ENCODE results near the gene TOLLIP. TPM values are rescaled to one million over a fixed set of nuclear protein-coding genes. Genes with fewer than 3 reads are reported as not detected.
A peak's percentile ranks its signal among the peaks of the same experiment; 100 is the strongest.

Gene TOLLIP
- total RNA-seq, 6 experiments from 2014 or later, result 68.3 to 103 (median 88.0) TPM

DNA sequence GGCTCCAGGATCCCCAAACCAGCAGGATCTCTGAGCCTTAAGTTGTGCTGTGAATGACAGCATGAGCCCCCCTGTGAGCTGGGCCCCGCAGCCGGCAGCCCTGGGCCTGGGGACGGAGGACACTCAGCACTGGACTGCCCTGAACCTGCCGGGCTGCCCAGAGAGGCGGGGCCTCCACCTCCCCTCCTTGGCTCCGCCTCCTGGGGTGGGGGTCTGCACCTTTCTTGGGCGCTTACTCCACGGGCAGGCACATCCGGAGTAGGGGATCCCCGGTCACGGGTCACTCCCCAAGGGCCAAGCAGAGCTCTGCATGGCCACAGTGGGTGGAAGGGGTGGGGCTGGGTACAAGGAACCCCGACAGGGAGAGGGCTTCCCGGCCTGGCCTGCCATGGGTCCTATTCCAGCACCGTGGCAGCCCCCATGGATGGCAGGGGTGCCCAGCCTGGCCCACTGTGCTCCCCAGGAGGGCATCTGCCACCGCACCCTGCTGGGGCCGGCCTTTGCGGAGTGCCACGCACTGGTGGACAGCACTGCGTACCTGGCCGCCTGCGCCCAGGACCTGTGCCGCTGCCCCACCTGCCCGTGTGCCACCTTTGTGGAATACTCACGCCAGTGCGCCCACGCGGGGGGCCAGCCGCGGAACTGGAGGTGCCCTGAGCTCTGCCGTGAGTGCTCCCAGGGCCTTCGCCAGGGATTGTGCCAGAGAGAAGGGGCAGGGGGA lies 81.2 kb downstream of the TOLLIP start:
- H3K27me3 ChIP-seq, result no peaks in the 10 kb centered on the region
- no peaks in the 10 kb centered on the region for H3K4me1 ChIP-seq
- 70% methylated on average over 2 of the region's 31 CpGs for WGBS (ENCODE audit: insufficient coverage, low coverage, low lambda C conversion rate, missing lambda C conversion rate)
- H3K9me3 ChIP-seq, result no peaks in the 10 kb centered on the region
- no peaks in the 10 kb centered on the region for H3K36me3 ChIP-seq
- DNase-seq (peak; percentile 14 to 50 (median 43)), ATAC-seq (no peak)
- no peak overlapping the region for H3K27ac ChIP-seq
- TF ChIP-seq, protein P1, sequence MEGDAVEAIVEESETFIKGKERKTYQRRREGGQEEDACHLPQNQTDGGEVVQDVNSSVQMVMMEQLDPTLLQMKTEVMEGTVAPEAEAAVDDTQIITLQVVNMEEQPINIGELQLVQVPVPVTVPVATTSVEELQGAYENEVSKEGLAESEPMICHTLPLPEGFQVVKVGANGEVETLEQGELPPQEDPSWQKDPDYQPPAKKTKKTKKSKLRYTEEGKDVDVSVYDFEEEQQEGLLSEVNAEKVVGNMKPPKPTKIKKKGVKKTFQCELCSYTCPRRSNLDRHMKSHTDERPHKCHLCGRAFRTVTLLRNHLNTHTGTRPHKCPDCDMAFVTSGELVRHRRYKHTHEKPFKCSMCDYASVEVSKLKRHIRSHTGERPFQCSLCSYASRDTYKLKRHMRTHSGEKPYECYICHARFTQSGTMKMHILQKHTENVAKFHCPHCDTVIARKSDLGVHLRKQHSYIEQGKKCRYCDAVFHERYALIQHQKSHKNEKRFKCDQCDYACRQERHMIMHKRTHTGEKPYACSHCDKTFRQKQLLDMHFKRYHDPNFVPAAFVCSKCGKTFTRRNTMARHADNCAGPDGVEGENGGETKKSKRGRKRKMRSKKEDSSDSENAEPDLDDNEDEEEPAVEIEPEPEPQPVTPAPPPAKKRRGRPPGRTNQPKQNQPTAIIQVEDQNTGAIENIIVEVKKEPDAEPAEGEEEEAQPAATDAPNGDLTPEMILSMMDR (IDR thresholded peaks at IDR 0.05), result no peak
- no peak for TF ChIP-seq POLR2A (IDR thresholded peaks at IDR 0.05)
- intact Hi-C loops (cut with DNase I), result no loop called here
- no peak overlapping the region for H3K4me3 ChIP-seq

DNA sequence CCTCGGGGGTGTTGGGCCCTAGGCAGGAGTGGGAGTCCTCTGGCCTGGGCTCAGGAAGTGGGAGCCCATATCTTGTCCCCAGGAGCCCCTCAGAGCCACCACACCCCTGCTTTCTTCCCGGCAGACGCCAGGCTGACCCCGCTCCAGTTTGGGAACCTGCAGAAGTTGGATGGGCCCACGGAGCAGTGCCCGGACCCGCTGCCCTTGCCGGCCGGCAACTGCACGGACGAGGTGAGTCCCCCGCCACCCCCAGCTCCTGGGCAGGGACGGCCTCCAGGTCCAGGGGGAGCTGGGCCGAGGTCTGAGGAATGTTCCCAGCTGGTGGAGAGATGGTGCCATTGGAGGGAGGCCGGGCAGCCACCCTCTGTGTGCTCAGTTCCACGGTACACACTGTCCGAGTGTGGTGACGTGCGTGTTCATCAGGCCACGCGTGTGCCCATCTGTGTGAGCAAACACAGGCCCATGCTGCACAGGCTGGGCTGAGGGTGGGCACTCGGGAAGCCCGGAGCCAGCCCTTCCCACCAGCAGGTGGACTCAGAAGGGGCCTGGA lies 81.8 kb downstream of the TOLLIP start:
- Histone ChIP-seq H3K27ac (no peak overlapping the region), H3K27me3 (no peaks in the 10 kb centered on the region), H3K9me3 (no peaks in the 10 kb centered on the region), H3K4me3 (no peak overlapping the region), H3K4me1 (no peaks in the 10 kb centered on the region), H3K36me3 (no peaks in the 10 kb centered on the region)
- no peak for TF ChIP-seq POLR2A (IDR thresholded peaks at IDR 0.05)
- TF ChIP-seq, protein P1 (IDR thresholded peaks at IDR 0.05), result no peak
- 39% methylated on average over 3 of the region's 23 CpGs for WGBS (ENCODE audit: insufficient coverage, low coverage, low lambda C conversion rate, missing lambda C conversion rate)
- intact Hi-C loops (cut with DNase I), result no loop called here
- DNase-seq, result peak in 2 of 3 donors; percentile 11 to 31
- no peak for ATAC-seq

DNA sequence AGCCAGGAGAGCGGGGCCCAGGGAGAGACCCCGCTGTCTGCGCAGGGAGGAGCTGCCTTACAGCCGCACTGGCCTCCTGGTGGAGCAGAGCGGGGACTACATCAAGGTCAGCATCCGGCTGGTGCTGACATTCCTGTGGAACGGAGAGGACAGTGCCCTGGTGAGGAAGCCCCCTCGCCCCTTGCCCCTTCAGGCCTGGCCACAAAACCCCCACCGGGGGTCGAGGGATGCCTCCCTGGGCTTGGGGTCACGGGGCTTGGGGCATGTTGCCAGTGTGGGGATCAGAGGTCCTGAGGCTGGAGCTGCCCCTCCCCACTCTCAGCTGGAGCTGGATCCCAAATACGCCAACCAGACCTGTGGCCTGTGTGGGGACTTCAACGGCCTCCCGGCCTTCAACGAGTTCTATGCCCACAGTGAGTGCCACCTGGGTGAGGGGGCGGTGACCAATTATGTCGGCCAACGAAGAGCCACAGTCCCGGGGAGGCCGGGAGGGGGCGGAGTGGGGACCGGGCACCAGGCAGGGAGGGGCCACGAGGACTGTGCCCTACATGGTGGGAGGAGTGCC lies 82.4 kb downstream of the TOLLIP start:
- Histone ChIP-seq H3K27ac (no peak overlapping the region), H3K4me1 (no peaks in the 10 kb centered on the region), H3K36me3 (no peaks in the 10 kb centered on the region), H3K4me3 (no peak overlapping the region), H3K9me3 (no peaks in the 10 kb centered on the region), H3K27me3 (no peaks in the 10 kb centered on the region)
- WGBS (ENCODE audit: insufficient coverage, low coverage, low lambda C conversion rate, missing lambda C conversion rate), result 78% methylated on average over 7 of the region's 23 CpGs
- TF ChIP-seq POLR2A (IDR thresholded peaks at IDR 0.05), result no peak
- TF ChIP-seq, protein P1 (IDR thresholded peaks at IDR 0.05), result no peak
- peak; percentile 19 to 49 (median 44) for DNase-seq
- intact Hi-C loops (cut with DNase I), result no loop called here
- no peak for ATAC-seq

GRCh38 chr11:1226226-1226985 lies 83.0 kb downstream of the TOLLIP start:
- H3K36me3 ChIP-seq, result no peaks in the 10 kb centered on the region
- no peak overlapping the region for H3K4me3 ChIP-seq
- WGBS (ENCODE audit: insufficient coverage, low coverage, low lambda C conversion rate, missing lambda C conversion rate), result 33% methylated on average over 3 of the region's 41 CpGs
- intact Hi-C loops (cut with DNase I), result no loop called here
- TF ChIP-seq, protein P1 (IDR thresholded peaks at IDR 0.05), result no peak
- TF ChIP-seq POLR2A (IDR thresholded peaks at IDR 0.05), result no peak
- ATAC-seq (no peak), DNase-seq (peak; percentile 16 to 49 (median 41))
- H3K27me3 ChIP-seq, result no peaks in the 10 kb centered on the region
- no peak overlapping the region for H3K27ac ChIP-seq
- H3K9me3 ChIP-seq, result no peaks in the 10 kb centered on the region
- H3K4me1 ChIP-seq, result no peaks in the 10 kb centered on the region

All from right lobe of liver (tissue), 6 donors.